Thoracic aorta endothelial cell (primary cell): ENCODE results near the gene SPIN2B. TPM values are rescaled to one million over a fixed set of nuclear protein-coding genes. Genes with fewer than 3 reads are reported as not detected.

ENCODE experiments used
- total RNA-seq: library from RNA; depleted of rRNA; stranded (reverse); fragments of >200 nt; gene quantifications from 2 replicates; pipeline ENCODE4 v1.2.3, GENCODE V29; 2012

The SPIN2B gene
- total RNA-seq = 9.4 and 10.2 TPM in 2 replicates

GRCh38 chrX:57121162-57121755 lies at the start of gene SPIN2B:
SPIN2B (minus strand) TSS chrX:57121548.

DNA sequence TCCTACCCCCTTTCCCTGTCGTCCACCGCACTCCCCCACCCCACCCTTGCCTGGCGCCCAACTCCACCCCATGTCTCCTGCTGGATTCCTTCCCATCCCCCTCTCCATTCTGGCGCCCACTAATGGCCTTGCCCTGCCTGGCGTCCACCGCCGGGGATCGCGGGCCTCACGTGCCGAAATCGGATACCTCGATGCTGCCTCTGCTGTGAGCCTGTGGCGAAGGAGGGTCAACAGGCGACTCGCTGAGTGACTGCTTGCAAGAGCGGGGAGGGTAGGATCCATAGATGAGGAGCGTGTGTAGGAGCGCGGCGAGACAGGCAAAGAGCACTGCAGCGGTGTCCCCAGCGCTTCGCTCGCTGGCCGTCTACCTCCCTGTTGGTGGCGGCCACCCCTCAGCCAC lies 15.7 kb upstream of the SPIN2B start, which contains the start of gene SPIN2A:
TSS of gene SPIN2A (minus strand) at position 325 of the 400 bp plus-strand sequence. CDS start 800 bp downstream, outside the sequence.

Other genes with a start within 250 kb of the SPIN2B start
- 6.5 TPM in 2 replicates for gene SPIN3, start 126.0 kb downstream of the SPIN2B start, total RNA-seq
- gene SPIN2A, start 15.8 kb upstream of the SPIN2B start, total RNA-seq = 0.14 and 0.40 TPM in 2 replicates
- gene FAAH2, start 165.2 kb upstream of the SPIN2B start, total RNA-seq = 0.07 and 0.66 TPM in 2 replicates